Mononuclear cell (primary cell): ENCODE measurements around the gene RPRD1B. TPM values are rescaled to one million over a fixed set of nuclear protein-coding genes. Genes with fewer than 3 reads are reported as not detected.
A peak's percentile ranks its signal among the peaks of the same experiment; 100 is the strongest.

Source experiments
- H3K27me3 ChIP-seq: 2 replicates; pipeline ENCODE4 v1.6.0; 2011; ENCODE audit warnings: low read length, control low read depth; ENCODE audit not compliant: insufficient read depth
- H3K4me1 ChIP-seq: 2 replicates; pipeline ENCODE4 v1.5.1; 2011; ENCODE audit warnings: mild to moderate bottlenecking, low read length, control low read depth; ENCODE audit not compliant: insufficient read depth
- H3K4me3 ChIP-seq: 2 replicates; pipeline ENCODE4 v1.5.1; 2011; ENCODE audit warnings: mild to moderate bottlenecking, low read length, moderate library complexity
- H3K9me3 ChIP-seq: 2 replicates; pipeline ENCODE4 v1.5.1; 2011; ENCODE audit warnings: low read depth, mild to moderate bottlenecking, control low read depth, low read length
- total RNA-seq: library from RNA; depleted of rRNA; stranded (reverse); fragments of >200 nt; gene quantifications from one replicate; pipeline ENCODE4 v1.2.3, GENCODE V29; 2012

Gene RPRD1B, protein sequence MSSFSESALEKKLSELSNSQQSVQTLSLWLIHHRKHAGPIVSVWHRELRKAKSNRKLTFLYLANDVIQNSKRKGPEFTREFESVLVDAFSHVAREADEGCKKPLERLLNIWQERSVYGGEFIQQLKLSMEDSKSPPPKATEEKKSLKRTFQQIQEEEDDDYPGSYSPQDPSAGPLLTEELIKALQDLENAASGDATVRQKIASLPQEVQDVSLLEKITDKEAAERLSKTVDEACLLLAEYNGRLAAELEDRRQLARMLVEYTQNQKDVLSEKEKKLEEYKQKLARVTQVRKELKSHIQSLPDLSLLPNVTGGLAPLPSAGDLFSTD
- total RNA-seq: 69.2 TPM

- H3K4me3 ChIP-seq: peak within 1 kb of the TSS; percentile 76
- H3K9me3 ChIP-seq: no peaks in the 10 kb centered on the region
- no peaks in the 10 kb centered on the region for H3K27me3 ChIP-seq
- H3K4me1 ChIP-seq: peaks cover 39% of the 10 kb centered on the region
Measured at GRCh38 chr20:38033330-38034107, at the start of gene RPRD1B, which contains the start of gene TTI1. Gene RPRD1B, plus strand, starts transcription at chr20:38033746. Its CDS starts 202 bp downstream, at chr20:38033948. Gene TTI1, minus strand, starts transcription at chr20:38033456. Its CDS starts 19,640 bp downstream, at chr20:38013816.

- no peaks in the 10 kb centered on the region for H3K27me3 ChIP-seq
- H3K9me3 ChIP-seq: no peaks in the 10 kb centered on the region
Measured at GRCh38 chr20:37984018-37984785, 49.3 kb upstream of the RPRD1B start.

GRCh38 chr20:37986044-37986858 lies 47.3 kb upstream of the RPRD1B start:
- Histone ChIP-seq H3K4me3 (no peak overlapping the region), H3K9me3 (no peaks in the 10 kb centered on the region), H3K4me1 (peaks cover 21% of the 10 kb centered on the region)

More at GRCh38 chr20:37984018-37984785, 49.3 kb upstream of the RPRD1B start:
- H3K4me3 ChIP-seq: no peak overlapping the region
- H3K4me1 ChIP-seq: peaks cover under 1% of the 10 kb centered on the region

DNA sequence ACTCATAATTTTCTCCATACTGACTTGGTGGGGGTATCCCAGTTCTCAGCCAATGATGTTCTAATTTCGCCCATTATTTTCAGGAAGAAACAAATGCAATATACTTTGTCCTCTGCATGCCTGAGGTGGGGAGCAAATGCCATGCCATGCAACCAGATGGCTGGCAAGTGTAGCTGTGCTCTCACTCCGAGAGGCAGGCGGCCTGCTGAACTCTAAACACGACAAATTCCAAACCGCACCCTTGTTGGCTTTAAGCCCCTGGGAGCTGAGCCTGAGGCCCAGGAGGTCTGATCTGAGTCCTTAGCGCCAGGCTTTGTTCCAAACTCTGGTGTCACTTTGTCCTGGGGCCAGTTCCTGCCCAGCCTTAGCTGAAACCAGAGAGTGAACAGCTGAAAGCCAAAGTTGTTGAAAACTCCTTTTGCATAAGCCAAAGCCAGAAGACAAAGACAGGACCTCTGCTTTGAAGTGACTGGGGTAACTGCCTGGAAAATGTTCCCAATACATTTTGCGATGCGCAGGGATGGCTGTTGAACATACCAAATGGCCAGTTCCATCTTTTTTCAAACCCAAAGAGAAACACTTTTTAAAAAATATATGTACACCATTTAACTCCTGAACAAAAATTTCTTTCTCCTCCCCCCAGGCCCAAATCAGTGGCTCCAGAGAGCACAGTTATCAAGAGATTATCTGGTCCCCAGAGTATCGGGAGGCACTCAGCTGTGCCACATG lies 46.5 kb upstream of the RPRD1B start:
- Histone ChIP-seq H3K4me1 (peaks cover 25% of the 10 kb centered on the region), H3K27me3 (no peaks in the 10 kb centered on the region), H3K4me3 (no peak overlapping the region), H3K9me3 (no peaks in the 10 kb centered on the region)

More at GRCh38 chr20:37986044-37986858, 47.3 kb upstream of the RPRD1B start:
- H3K27me3 ChIP-seq: no peaks in the 10 kb centered on the region

DNA sequence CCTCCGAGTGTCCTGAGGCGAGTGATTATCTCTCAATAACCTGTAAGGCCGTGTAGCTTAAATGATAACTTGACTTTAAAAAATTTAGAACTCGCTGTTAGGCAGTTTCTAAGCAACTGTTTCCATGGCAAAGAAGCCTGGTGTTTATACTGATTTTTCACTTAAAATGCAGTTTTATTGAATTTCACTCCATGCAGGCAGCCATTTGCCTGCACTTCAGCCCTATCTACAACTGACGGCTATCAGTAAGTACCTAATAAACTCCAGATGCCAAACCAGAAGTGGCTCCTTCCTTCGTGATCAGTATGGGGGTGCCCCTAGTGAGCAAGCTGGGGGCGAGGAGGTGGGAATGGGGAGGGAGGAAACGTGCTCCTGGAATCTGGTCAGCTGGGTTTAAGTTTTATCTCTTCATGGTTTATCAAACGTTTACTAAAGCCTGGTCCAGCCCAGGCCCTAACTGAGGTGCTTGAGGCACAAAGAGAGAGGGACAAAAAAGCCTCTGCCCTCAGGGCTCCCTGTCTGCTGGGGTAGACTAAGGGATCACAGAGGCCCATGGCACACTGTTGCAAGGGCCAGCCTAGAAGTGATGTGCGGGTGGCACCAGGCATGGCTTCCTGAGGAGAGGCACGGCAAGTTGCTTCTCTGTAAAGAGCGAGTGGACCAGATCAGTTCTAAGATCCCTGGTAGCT lies 45.8 kb upstream of the RPRD1B start:
- Histone ChIP-seq H3K4me1 (peaks cover 25% of the 10 kb centered on the region), H3K4me3 (no peak overlapping the region), H3K27me3 (no peaks in the 10 kb centered on the region), H3K9me3 (no peaks in the 10 kb centered on the region)

DNA sequence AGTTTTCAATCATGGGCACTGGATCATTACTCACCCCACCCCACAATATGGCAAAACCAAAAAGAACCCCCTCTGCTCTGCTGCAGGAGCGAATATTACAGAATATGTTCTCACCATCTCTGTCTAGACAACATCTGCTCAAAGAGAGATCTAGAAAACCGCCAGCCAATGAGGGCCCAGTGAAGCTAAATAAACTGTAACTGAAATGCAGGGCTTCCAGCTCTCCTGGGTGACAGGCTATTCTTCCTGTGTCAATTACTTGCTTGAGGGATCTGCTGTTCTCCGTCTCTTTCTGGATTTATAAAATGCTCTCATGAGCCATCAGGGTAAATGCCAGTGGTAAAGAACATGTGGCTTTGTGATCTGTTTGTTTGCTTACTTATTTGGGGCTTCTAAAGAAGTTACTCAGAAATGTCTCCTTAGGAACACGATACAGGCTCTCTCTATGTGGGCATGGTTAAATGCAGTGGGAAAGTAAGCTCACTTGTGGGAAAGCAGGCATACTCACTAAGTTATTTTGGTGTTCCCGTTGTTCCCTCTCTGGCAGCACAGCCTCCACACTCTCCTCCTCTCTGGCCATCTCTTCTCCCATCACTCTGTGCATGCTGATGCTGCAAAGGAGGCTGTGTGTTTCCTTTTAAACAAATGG lies 45.1 kb upstream of the RPRD1B start:
- Histone ChIP-seq H3K4me3 (no peak overlapping the region), H3K27me3 (no peaks in the 10 kb centered on the region), H3K9me3 (no peaks in the 10 kb centered on the region), H3K4me1 (peaks cover 25% of the 10 kb centered on the region)

DNA sequence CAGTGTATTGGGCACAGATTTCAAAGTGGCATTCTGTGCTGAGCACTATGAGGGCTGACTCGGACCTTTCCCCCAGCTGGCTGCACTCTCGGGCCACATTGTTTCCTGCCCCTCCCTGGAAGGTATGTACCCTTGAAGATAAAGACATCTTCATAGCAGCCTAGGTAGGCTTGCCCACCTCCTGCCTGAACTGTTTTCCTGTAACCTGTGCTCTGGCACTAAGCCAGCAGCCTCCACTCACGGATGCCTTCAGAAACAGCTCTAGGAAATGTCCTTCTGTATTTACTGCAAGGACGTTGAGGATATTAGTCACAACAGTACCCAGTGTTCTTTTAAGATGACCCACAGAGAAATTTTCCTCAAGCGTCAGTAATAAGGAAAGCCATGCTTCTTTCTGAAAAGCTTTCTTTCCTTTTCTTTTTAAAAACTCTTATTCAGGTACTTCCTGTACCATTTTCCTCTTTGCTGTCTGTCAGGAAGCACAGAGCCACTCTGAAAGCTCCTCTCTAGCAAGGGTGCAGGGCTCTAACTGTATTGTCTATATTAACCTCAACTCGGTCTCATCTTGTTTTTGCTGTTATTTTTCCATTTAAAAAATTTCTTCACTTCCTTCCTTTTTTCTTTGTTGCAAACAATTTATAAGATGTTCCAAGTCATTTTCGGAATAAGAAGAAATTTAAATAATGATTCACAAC lies 43.8 kb upstream of the RPRD1B start:
- Histone ChIP-seq H3K4me1 (peaks cover 25% of the 10 kb centered on the region), H3K9me3 (no peaks in the 10 kb centered on the region), H3K27me3 (no peaks in the 10 kb centered on the region), H3K4me3 (no peak overlapping the region)

- Histone ChIP-seq H3K4me3 (no peak overlapping the region), H3K27me3 (no peaks in the 10 kb centered on the region), H3K9me3 (no peaks in the 10 kb centered on the region), H3K4me1 (peaks cover 25% of the 10 kb centered on the region)
Measured at GRCh38 chr20:37990571-37991151, 42.9 kb upstream of the RPRD1B start.

- Histone ChIP-seq H3K9me3 (no peaks in the 10 kb centered on the region), H3K4me3 (no peak overlapping the region), H3K4me1 (peaks cover 25% of the 10 kb centered on the region), H3K27me3 (no peaks in the 10 kb centered on the region)
Measured at GRCh38 chr20:37991157-37991866, 42.2 kb upstream of the RPRD1B start.

- Histone ChIP-seq H3K27me3 (no peaks in the 10 kb centered on the region), H3K4me1 (peaks cover 25% of the 10 kb centered on the region), H3K9me3 (no peaks in the 10 kb centered on the region), H3K4me3 (no peak overlapping the region)
Measured at GRCh38 chr20:37991908-37992307, 41.6 kb upstream of the RPRD1B start.

DNA sequence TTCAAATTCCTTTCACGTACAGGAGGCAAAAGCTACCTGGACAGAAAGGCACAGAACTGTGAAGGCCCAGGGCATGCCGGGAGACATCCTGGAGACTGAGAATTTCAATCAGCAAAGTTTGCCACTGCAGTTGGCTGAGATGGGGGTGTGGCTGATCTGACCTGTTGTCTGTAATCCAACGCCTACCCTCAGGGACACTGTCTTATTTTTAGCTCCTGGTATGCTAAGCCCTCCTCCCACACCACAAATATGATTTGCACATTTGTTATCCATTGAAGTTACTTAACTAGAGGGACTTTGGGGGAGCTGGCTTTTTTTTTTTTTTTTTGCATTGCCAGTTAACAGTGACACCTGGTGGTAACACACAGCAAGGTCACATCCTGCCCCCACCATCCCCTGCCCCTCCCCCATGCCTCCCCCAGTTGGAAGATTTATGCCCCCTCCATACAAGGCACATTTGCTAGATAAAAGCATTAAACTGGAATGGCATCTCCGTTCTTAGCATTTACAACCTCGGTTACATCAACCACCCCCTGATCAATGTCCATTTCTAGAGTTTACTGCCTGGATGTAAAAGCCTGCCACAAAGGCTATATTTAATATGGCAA lies 40.6 kb upstream of the RPRD1B start:
- Histone ChIP-seq H3K4me3 (no peak overlapping the region), H3K9me3 (no peaks in the 10 kb centered on the region), H3K4me1 (peaks cover 25% of the 10 kb centered on the region), H3K27me3 (no peaks in the 10 kb centered on the region)
